Ammon's horn (tissue), 1 donor: ENCODE data around the gene CD47.

Experiments
- DNase-seq: peaks from one replicate; pipeline ENCODE4 v3.0.0-alpha.2; 2016; ENCODE audit warnings: low spot score

CD47 gene

GRCh38 chr3:108117241-108117775 lies 26.5 kb upstream of the CD47 start:
- DNase-seq = no peak

- no peak for DNase-seq
These were observed 23.7 kb upstream of the CD47 start for GRCh38 chr3:108114423-108115065.

GRCh38 chr3:108113975-108114374 lies 23.1 kb upstream of the CD47 start:
- no peak for DNase-seq

- no peak for DNase-seq
These were observed 20.1 kb upstream of the CD47 start for GRCh38 chr3:108110934-108111333.

GRCh38 chr3:108108416-108108815 lies 17.6 kb upstream of the CD47 start:
- no peak for DNase-seq

- DNase-seq = no peak
These were observed 15.6 kb upstream of the CD47 start for GRCh38 chr3:108106449-108106848.

- no peak for DNase-seq
These were observed 15.2 kb upstream of the CD47 start for GRCh38 chr3:108106031-108106430.

GRCh38 chr3:108103886-108104797 lies 13.3 kb upstream of the CD47 start:
- peak; percentile 51 for DNase-seq

GRCh38 chr3:108103040-108103751 lies 12.4 kb upstream of the CD47 start:
- DNase-seq = no peak

GRCh38 chr3:108102420-108103039 lies 11.7 kb upstream of the CD47 start:
- no peak for DNase-seq

- DNase-seq = no peak
These were observed 10.3 kb upstream of the CD47 start for GRCh38 chr3:108100906-108101660.

GRCh38 chr3:108099679-108100428 lies 9.0 kb upstream of the CD47 start:
- no peak for DNase-seq

GRCh38 chr3:108099244-108099643 lies 8.4 kb upstream of the CD47 start:
- no peak for DNase-seq

GRCh38 chr3:108098003-108098370 lies 7.2 kb upstream of the CD47 start:
- no peak for DNase-seq

GRCh38 chr3:108097322-108098002 lies 6.6 kb upstream of the CD47 start:
- no peak for DNase-seq

GRCh38 chr3:108096532-108097321 lies 5.9 kb upstream of the CD47 start:
- DNase-seq = no peak

GRCh38 chr3:108093616-108094015 lies 2.8 kb upstream of the CD47 start:
- no peak for DNase-seq

- DNase-seq = no peak
These were observed 2.2 kb upstream of the CD47 start for GRCh38 chr3:108093021-108093420.

GRCh38 chr3:108092501-108092900 lies 1.7 kb upstream of the CD47 start:
- DNase-seq = peak; percentile 28
